Posterior cingulate gyrus (tissue), 11 donors: ENCODE measurements around the gene ACYP2.

Experiments
- DNase-seq, 10 donors: peaks; one replicate each; pipeline versions ENCODE4 v3.0.0 to v3.0.0-alpha.2; 2020 to 2021; ENCODE audit warnings: mixed read lengths in 3 of 10
- intact Hi-C: fragments of 100-400 bp; cut with DNase I; formaldehyde crosslinking; loops from one replicate; pipeline ENCODE4 v1.15.1; 2023

ACYP2 gene

DNA sequence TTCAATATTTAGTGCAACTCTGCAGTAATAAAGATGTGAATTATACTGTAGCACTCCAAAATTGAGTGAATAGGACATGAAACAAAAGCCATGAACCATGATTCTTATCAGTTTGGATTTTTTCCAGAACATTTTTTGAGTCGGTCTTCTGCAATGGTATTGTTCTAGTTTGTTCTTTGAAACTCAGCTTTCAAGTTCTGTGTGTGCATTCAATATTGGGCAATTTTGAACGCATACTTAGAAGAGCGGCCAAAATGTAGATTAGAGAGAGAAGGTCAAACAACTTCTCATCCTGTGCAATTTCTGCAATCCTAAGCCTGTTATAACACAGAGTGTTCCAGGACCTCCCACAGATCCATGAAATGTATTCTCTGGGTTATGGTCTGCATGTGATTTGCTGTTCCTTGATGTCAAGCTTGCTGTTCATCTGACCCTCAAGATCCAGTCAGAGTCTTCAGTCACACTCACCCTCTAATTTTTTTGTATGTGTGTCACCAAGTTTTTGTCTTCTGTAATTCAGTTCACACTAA lies 92.3 kb downstream of the ACYP2 start:
- intact Hi-C loops, result loop anchor here (5.0 kb wide), 1 partner anchor 125 kb away; a partner anchor contains a TSS
- no peak for DNase-seq

DNA sequence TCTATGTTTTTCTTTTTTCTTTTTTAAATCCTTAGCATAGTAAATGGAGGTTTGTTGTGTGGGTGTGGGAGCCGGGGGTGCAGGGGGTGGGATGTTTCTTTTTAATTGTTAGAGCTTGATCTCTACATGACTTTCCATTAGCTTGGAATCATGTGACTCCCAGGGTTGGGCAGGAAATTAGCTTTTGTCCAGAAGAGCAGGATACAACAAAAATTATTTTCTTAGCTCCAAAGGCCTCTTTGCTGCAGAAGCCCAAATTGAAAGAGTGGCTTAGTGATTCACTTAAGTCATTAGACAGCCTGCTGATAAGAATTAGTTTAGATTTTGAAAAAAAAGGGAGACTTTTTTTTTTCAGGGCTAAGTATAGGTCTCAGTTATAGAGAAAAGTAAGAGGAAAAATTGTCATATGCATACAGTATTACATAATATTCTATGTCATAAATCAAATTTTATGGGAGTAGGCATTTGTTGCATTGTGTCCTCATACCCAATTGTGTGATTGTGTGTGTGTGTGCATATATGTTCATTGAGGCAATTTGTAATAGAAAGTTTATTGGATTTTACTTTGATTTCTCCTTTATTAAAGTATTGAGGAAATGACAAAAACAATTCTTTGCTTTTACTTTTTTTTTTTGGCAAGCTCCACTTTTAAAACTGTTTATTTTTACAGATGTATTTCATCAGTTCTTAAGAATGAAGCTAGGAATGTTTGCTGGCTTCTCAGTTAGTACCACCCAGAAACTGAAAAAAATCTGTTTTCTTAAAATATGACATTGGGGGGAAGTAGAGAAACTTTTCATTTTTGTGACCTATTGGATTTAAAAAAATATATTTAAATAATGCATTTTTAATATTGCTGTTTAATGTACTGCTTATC lies 93.2 kb downstream of the ACYP2 start:
- DNase-seq, result no peak
- intact Hi-C loops, result loop anchor here (5.0 kb wide), 1 partner anchor 124 kb away; a partner anchor contains a TSS

DNA sequence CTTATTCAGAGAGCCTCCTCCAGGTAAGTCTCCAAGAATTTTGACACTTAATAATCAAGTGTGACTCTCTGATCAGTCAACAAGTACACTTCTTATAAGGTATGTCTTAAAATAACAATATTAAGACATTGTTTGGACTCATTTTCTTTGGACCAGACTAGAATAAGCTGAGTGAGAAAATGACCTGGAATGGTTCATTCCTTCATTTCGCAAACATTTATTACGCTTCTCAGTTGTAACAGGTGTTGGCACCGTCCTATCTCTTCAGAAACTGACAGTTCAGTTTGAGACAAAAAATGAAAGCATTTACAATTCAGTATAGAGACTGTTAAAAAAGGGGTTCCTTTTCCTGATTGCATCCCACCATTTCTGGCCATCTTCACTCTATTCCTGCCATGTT lies 94.0 kb downstream of the ACYP2 start:
- intact Hi-C loops, result loop anchor here (5.0 kb wide), 1 partner anchor 123 kb away; a partner anchor contains a TSS
- DNase-seq, result no peak

DNA sequence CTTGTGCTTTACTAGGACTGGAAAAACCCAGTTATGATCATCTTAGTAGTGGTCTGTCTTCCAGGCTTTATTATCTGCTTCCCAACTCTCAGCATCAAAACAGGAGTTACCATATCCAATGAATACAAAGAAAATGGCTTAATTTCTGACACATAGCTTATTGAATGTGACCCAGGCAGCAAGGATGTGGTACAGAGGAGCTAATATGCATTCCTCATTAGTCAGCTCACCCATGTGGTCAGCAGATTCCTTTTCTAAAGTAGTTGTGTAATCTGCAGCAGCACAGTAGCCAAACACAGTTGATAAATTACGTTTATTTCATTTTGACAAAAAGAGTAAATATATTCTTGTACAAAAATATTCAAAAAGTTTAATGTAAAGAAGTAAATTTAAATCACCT lies 97.0 kb downstream of the ACYP2 start:
- no peak for DNase-seq
- intact Hi-C loops, result no loop called here

DNA sequence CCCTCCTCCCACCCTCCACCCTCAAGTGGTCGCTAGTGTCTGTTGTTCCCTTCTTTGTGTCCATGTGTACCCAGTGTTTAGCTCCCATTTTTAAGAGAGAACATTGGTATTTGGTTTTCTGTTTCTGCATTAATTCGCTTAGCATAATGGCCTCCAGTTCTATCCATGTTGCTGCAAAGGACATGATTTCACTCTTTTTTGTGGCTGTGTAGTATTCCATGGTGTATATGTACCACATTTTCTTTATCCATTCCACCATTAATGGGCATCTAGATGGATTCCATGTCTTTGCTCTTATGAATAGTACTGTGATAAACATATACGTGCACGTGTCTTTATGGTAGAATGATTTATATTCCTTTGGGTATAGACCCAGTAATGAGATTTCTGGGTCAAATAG lies 97.7 kb downstream of the ACYP2 start:
- no peak for DNase-seq
- intact Hi-C loops, result no loop called here

DNA sequence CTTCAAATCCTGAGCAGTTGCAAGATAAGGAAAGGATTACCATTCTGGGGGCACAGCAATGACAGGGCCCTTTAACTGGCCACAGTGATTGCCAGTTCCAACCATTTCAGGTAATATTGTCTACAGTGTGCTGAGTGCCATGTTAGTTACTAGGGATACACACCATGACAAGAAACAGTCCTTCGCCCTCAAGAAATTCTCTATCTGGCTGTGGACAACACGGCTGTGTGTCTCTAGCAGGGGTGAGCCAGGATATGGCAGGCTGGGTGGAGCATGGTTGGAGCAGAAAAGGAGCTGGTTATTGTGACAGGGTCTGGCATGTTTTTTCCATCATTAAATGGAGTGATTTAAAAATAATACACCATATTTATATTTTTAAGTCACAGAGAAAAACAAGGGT lies 109.6 kb downstream of the ACYP2 start:
- no peak for DNase-seq
- intact Hi-C loops, result loop anchor here (10.0 kb wide), 1 partner anchor 230 kb away; the partner anchor contains the start of gene SPTBN1

DNA sequence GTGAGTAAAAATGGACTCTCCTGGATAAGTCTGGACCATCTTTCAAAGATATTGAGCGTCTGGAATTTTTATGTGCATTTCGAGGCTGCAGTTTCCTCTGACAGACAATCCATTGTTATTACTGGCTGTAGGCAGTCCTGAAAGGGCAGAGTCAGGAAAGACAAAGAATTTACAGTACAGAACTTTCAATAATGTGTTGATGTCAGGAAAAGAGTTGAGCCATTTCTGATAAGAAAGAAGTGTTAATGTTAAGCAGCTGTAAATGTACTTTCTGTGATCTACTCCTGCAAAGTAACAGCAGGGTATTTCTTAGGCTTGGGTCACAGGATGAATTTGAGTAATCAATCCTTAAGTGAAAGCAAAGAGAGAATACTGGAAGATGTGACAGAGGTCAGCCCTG lies 110.8 kb downstream of the ACYP2 start:
- intact Hi-C loops, result loop anchor here (10.0 kb wide), 1 partner anchor 229 kb away; the partner anchor contains the start of gene SPTBN1
- no peak for DNase-seq

DNA sequence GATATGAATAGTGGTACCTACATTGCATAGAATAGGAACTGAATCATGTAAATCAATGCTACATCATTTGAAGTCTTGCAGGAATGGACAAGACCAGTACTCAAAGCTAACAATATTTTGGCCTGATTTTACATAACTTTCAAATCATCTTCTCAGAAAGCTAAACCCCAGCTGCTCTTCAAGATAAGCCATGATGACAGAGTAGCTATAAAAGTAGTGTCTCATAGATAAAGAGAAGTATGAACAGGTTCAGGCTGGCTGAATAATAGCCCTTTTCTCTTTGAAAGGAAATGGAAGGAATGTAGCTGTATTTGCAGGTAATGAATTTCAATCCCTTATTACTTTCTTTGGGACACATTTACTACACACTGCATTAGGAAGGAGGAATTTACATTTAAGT lies 112.4 kb downstream of the ACYP2 start:
- intact Hi-C loops, result loop anchor here (10.0 kb wide), 1 partner anchor 227 kb away; the partner anchor contains the start of gene SPTBN1
- no peak for DNase-seq

DNA sequence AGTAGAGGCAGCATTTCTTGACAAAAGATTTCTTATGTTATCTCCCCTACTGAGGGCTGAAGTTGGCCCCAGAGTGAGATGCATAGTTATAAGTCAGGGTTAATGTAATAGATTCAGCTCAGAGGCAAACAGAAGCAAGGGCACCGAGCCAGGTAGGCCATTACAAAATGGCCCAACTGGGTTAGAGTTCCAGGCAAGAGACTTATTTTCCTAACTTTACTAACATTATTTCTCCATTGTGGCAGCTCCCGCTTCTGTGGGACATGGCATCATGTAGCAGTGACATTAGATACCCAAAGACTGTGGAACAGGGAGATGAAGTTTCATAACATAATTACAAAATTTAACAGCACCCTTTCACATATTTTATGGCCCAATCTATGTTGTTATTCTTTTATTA lies 113.5 kb downstream of the ACYP2 start:
- no peak for DNase-seq

DNA sequence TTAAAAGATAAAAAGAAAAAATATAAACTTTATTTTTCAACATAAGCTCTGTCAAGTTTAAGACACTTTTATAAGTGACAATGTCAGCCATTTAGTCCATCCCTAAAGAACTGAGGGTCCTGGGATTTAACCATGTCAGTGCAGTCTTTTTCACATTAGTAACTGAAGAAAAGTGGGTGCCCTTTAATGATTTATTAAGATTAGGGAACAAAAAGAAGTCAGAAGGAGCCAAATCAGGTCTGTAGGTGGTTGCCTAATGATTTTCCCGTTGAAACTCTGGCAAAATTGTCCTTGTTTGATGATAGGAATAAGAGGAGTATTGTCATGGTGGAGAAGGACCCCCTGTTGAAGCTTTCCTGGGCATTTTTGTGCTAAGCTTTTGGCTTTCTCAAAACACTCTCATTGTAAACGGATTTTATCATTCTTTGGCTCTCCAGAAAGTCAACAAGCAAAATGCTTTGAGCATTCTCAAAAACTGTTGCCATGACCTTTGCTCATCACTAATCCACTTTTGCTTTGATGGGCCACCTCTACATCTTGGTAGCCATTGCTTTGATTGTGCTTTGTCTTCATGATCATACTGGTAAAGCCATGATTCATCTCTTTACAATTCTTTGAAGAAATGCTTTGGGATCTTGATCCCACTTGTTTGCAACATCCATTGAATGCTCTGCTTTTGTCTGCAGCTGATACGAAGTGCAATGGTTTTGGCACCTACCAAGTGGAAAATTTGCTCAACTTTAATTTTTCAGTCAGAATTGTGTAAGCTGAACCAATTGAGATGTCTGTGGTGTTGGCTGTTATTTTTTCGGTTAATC lies 118.6 kb downstream of the ACYP2 start:
- intact Hi-C loops, result no loop called here
- no peak for DNase-seq

More for the DNA sequence above, 113.5 kb downstream of the ACYP2 start:
- intact Hi-C loops, result loop anchor here (10.0 kb wide), 1 partner anchor 226 kb away; the partner anchor contains the start of gene SPTBN1

DNA sequence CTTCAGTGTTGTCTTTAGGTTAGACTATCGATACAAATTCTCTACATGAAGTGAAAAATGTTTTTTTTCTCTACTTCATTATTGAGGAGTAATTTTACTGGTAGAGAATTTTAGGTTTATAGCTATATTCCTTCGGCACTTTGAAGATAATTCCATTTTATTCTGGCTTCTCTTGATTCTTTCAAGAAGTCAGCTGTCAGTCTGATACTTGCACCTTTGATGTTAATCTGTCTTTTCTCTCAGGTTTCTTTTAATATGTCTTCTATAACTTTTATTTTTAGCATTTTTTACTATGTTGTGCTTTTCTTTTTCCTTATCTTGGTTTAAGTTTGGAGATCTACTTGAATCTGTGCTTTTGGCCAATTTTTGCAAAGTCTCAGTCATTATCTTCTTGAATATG lies 122.0 kb downstream of the ACYP2 start:
- DNase-seq, result no peak
- intact Hi-C loops, result no loop called here

DNA sequence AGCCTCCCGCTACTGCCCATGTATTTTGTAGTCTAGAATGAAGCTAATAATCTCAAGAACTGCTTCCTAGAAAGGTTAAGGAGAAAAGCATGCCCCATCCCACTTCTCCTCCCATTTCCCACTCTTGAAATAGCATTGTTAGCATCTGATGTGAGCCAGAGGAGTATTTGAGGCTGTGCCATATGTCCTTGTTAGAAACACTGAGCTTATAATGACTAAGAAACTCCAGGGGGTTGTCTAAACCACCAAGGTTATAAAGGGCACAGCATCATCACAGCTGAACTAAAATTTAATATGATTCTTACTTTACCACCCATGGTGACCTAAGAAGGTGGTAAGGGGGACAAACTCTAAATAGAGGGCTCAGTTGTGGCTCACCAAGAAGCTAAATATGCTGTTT lies 124.0 kb downstream of the ACYP2 start:
- intact Hi-C loops, result no loop called here
- no peak for DNase-seq

DNA sequence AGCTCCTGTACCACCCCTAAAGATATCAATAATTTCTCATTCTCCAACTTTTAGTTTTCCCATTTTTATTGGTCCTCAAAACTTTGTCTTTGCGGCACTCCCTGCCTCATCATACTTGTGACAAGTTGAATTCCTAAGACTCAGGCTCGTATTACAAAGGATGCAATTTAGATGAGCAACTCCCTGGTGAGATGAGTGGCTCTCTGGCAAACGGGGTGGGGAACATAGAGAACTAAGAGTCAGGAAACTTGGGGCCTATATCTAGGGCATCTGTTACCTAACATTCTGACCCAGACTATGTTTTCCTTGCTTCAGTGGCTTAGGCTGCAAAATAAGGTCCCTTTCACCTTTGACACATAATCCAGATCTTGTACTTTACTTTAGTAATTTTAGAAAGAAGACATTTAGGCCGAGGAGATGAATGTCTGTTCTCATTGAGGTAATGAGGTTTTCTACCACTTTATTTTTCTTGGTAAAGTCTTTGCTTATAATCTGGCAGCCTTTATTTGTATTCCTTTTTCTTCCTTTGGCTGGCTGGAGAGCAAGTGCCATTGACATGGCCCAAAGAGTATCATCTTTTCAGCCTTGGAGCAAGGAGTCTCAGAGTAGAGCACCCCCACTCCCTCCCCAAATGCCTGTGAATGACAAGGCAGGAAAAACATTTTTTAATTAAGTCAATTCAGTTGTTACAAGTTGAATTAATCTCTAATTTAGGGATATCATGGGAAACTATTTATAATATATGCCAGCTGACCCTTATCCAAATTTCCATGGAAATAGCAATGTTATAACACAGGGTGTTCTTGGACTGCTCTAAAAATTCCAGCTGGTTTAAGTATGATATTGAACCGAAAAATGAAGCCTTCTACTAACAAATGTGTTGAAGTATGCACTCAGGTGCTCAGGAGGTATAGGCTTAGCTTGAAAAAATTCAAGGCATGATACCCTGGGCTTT lies 125.4 kb downstream of the ACYP2 start:
- DNase-seq, result no peak
- intact Hi-C loops, result no loop called here

DNA sequence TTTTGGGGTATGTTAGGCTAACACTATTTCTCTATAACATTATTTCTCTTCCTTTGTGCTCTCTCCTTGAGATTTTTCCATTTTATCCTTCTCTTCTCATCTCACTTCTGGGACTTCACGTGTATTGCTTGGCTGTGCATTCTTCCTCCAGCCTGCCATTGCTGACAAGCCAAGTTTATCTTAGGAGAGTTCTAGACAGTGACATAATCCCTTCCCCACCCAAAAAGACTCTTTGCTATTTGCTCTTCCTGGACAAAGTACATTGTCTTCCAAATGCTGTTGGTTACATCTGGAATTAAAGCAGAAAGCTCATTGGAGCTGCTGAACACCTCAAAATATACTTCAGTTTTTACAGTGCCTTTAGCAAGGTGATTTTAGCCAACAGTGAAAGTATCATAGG lies 131.7 kb downstream of the ACYP2 start:
- no peak for DNase-seq
- intact Hi-C loops, result no loop called here

DNA sequence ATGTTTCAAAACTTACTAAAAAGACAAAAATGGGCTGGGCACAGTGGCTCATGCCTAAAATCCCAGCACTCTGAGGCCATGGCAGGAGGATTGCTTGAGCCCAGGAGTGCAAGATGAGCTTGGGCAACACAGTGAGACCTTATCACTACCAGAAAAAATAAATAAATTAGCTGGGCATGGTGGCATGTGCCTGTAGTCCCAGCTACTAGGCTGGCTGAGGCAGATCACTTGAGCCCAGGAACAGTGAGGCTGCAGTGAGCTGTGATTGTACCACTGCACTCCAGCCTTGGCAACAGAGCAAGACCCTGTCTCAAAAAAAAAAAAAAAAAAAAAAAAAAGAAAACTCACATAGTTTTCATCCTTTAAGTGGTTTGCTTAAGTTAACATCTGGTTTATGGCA lies 134.2 kb downstream of the ACYP2 start:
- intact Hi-C loops, result no loop called here
- DNase-seq, result no peak

DNA sequence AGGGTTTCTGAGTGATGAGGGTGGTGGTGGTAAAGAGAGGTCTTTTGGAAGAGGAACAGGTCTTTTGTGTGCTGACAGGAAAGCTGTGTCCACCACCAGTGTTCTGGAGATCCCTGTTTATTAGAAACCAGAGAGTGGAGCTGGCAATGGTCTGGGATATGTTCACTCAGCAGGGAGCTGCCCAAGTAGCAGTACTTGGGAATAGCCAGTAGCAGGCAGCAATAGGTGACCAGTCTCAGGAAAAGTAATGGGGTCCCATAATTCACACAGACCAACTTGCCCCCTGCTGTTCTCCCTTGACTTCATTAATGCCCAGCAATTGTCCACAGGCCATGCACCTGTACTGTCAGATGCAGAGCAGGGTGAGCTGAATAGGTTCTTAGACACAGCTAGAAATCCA lies 138.8 kb downstream of the ACYP2 start:
- intact Hi-C loops, result no loop called here
- no peak for DNase-seq

DNA sequence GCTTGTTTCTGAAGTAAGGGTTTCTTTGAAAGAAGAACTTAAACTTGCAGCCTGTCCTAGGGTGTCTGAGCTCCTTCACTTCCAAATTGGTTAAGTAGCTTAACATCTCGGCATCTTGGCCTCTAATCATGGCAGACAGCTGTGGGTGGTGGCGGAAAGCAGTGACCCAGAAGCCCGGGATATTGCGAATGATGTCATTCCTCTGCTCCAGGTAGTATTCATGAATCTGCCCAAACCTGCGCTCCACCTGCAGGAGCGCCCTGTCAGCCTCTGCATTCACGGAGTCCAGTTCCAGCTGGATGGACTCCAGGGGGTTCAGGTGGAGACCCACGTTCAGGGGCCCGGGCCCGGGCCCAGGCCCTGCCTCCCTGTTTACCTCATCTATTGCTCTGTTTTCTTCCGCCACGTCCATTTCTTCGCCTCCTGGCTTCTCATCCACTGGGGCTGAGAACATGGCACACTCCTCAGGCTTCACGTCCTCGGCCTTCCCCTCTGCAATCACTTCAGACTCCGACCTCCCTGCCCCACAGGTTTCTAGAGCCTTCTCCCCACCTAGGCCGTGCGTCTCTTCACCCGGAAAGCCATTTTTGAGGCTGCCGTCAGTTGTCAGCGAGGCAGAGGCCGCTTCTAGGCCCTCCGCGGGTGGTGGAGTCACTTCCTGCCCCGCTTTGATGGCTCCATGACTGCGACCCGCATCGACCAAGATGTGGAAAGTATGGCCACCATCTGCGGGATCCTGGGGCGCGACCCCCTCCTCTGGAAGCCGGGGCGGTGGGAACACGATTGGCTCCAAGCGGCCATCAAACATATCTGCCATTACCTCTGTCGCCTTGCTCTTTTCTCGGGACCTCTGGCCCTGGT lies 140.0 kb downstream of the ACYP2 start:
- DNase-seq, result no peak
- intact Hi-C loops, result no loop called here

DNA sequence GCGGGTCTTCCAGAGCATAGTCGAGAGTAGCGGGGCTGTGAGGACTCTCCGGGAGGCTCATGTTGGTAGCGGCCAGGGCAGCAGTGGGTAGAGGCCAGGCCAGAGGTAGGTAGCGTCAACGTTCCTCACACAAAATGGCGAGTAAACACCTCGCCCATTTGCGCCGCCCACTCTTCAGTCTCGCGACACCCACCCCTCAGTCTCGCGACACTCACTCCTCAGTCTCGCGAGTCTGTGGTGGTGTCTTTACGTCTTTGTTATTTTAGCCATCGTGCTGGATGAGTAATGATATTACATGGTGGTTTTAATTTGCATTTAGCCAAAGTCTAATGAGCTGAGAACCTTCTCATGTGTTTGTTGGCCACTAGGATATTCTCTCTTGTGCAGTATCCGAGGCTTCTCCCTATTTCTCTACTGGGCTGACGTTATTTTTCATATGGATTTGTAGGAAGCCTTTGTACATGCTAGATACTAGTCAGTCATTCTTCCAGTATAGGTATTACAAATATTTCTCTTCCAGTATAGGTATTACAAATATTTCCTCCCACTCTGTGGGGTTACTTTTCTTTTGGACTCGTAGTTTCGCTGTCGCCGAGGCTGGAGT lies 140.8 kb downstream of the ACYP2 start, which contains the start of gene TSPYL6:
Gene TSPYL6 (minus strand): TSS at position 139 of the 604 bp plus-strand sequence. CDS start 78 bp downstream, at position 61.
- intact Hi-C loops, result no loop called here
- DNase-seq, result no peak
